Activated CD8-positive, alpha-beta memory T cell treated with anti-CD3 and anti-CD28 coated beads, Interleukin-2, amount 50 U/mL, for 24 hours (primary cell): ENCODE data around the gene PMEL.
A peak's percentile ranks its signal among the peaks of the same experiment; 100 is the strongest.

ENCODE experiments used
- DNase-seq: peaks from one replicate; pipeline ENCODE4 v3.0.0-alpha.2; 2020; ENCODE audit errors: extremely low read depth

PMEL gene

GRCh38 chr12:55942055-55942454 lies 23.8 kb downstream of the PMEL start:
- no peak for DNase-seq

GRCh38 chr12:55940065-55940732 lies 25.6 kb downstream of the PMEL start:
- DNase-seq = peak; percentile 61

- DNase-seq = no peak
Observed at GRCh38 chr12:55938826-55939501, 26.9 kb downstream of the PMEL start.

- no peak for DNase-seq
Observed at GRCh38 chr12:55937981-55938380, 27.9 kb downstream of the PMEL start.

- no peak for DNase-seq
Observed at GRCh38 chr12:55935738-55936151, 30.1 kb downstream of the PMEL start.

GRCh38 chr12:55934773-55935172 lies 31.1 kb downstream of the PMEL start:
- DNase-seq = no peak

- DNase-seq = no peak
Observed at GRCh38 chr12:55933799-55934742, 31.8 kb downstream of the PMEL start.

- DNase-seq = no peak
Observed at GRCh38 chr12:55933169-55933798, 32.6 kb downstream of the PMEL start.

- no peak for DNase-seq
Observed at GRCh38 chr12:55932551-55932910, 33.3 kb downstream of the PMEL start.

GRCh38 chr12:55931780-55932550 lies 33.9 kb downstream of the PMEL start:
- DNase-seq = no peak

- DNase-seq = no peak
Observed at GRCh38 chr12:55931317-55931779, 34.5 kb downstream of the PMEL start.

GRCh38 chr12:55930771-55931316 lies 35.0 kb downstream of the PMEL start, which contains the start of gene DGKA:
Gene DGKA, plus strand, starts transcription at chr12:55931162. Its CDS starts 5,342 bp downstream, at chr12:55936504.
- peak; percentile 56 for DNase-seq

GRCh38 chr12:55929306-55929791 lies 36.5 kb downstream of the PMEL start:
- peak; percentile 61 for DNase-seq

GRCh38 chr12:55927588-55928502 lies 38.0 kb downstream of the PMEL start, which contains the start of gene PYM1:
Gene PYM1, minus strand, starts transcription at chr12:55927894. Its CDS starts 133 bp downstream, at chr12:55927761.
- DNase-seq = no peak

- peak; percentile 74 for DNase-seq
Observed at GRCh38 chr12:55926738-55927587, 38.9 kb downstream of the PMEL start.

GRCh38 chr12:55925870-55926737 lies 39.7 kb downstream of the PMEL start:
- no peak for DNase-seq

GRCh38 chr12:55925371-55925770 lies 40.5 kb downstream of the PMEL start:
- no peak for DNase-seq
